HG03103 (cell line): ENCODE data around the gene ST13.
A peak's percentile ranks its signal among the peaks of the same experiment; 100 is the strongest.
"Not testable (repeated sequence)": the region's sequence is repeated elsewhere in the genome, so short reads cannot be mapped to it uniquely, and the experiment has no call there.

ENCODE experiments used
- ATAC-seq: cut with Tn5 transposase; IDR thresholded peaks from one replicate; pipeline ENCODE4 v1.9.1; 2021; ENCODE audit warnings: low read depth; ENCODE audit not compliant: unreplicated experiment

Gene ST13

DNA sequence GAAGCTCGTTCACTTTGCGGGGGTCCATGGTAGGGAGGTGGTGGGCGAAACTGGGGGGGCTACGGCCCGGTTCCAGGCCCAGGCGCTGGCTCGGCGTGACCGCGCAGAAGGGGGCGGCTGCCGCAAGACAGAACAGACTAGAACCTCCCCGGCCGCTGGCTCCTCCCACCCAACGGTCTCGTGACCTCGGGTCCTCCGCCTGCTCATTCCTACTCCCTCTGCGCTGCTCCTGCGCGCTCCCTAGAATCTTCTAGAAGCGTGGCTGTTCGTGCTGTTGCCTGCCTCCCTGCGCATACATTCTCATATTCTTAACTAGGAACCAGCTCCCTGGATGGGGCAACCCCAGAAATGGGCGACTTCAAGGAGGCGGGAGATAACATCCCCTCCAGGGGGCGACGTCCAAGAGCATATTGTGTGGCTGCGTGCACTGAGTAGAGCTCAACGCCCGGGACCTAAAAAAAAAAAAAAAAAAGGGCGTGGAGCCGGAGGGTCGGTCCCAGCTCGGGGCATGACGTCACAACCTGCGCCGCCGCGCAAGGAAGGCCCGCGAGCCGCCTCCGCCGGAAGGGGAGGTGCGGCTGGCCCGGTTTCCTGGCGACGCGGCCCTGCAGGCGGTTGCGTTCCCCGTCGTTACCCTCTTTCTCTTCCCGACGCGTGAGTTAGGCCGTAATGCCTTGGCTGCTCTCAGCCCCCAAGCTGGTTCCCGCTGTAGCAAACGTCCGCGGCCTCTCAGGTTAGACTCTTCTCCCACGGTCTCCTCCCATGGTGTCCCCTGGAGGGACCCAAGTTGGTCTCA, at the start of gene ST13, which contains the start of gene XPNPEP3:
ST13 (minus strand) TSS at position 127 of the 796 bp plus-strand sequence; CDS start at position 28, 99 bp downstream.
XPNPEP3 (plus strand) TSS at position 636 of the 796 bp plus-strand sequence; CDS start at position 670, 34 bp downstream.
- ATAC-seq = peak; percentile 80

DNA sequence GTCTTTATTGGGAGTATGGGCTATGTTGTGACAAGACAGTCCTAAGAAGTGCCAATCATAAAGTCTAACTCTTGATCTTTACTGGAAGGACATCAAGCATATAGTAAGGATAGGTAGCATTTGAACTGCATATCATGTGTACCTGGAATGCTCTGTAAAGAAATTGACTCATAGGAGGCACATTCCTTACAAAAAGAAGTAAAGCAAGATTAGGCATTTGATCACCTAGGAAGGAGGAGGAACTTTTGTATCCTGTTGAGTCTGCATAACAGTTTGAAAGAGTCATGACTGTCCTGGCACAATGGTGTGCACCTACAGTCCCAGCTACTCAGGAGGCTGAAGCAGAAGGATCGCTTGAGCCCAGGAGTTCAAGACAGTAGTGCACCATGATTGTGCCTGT, 47.7 kb upstream of the ST13 start:
- ATAC-seq = no peak

- ATAC-seq = no peak
Observed at GRCh38 chr22:40898850-40899357, 42.5 kb upstream of the ST13 start.

DNA sequence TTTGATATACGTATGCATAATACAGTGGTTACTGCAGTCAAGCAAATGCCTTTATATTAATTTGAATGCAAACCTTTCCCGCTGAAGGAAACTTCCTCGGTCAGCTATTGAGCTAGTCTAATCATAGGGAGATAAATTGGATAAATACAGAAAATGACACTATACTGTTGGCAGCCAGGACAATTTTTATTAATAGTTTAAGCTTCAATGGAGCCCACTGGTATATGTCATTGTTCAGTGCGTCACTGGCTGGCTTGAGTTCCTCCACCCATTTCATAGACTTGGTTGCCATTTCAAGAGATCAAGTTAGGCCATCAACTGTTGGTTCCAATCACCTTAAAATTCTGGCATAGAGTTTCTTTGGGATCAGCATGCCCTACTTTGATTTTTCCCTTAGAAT, 38.0 kb upstream of the ST13 start:
- no peak for ATAC-seq

DNA sequence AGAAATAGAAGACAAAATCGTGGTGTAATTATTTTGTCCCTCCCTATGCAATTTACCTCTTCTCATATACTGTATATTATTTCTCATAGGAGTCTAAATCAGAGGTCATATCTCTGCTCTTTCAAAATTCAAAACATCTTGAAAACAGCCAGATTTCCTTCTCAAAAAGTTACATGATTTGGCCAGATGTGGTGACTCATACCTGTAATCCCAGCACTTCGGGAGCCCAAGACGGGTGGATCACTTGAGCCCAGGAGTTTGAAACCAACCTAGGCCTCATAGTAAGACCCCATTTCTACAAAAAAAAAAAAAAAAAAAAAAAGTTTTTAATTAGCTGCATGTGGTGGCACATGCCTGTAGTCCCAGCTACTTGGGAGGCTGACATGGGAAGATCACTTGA, 34.4 kb upstream of the ST13 start:
- ATAC-seq = no peak

DNA sequence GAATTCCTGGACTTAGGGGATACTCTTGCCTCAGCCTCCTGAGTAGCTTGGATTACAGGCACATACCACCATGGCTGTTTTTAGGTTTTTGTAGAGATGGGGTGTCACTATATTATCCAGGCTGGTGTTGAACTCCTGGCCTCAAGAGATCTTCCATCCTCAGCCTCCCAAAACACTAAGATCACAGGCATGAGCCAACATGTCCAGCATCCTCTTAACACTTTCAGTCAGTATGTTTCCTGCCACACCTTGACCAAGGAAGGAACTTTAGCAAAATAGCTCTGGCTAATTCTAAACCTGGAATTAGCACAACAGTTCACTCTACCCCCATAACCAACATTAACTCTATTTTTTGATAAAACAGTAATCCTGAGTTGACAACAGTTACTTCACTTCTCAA, 32.7 kb upstream of the ST13 start:
- no peak for ATAC-seq

DNA sequence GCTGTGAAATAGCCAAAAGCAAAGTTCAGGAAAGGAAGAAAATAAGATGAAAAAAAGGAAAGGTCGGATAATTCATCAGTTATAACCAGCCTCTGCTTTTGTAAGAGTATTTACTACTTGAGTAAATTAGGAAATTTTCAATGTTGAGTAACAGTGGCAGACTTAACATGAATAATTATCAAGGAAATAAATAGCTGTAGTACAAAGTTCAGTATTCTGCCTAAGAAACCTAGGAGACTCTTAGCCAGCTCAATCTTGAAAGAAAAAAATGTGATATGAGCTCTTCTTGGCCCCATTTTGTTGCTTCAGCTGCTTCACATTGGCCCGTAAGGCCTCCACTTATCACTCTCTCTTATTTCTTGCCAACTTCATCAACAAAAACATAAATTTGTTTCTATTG, 22.5 kb upstream of the ST13 start:
- ATAC-seq = no peak

DNA sequence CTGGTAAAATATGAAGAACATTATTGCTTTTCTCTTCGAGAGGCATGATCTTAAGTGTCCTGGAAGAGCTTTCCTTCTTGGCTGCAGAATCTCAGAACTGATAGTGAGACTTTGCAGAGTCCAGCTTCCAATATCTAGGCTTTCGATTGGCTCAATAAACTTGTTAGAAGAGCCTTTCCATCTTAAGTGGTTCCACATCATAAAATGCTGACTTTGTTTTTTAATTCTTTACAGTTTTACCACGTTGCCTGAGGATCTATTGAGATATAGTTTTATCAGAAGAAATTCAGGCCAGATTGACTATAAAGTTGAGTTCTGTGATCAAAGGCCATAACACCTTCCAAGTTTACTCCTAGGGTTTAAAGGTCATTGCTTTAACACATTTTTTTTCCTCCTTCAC, 21.0 kb upstream of the ST13 start:
- no peak for ATAC-seq

DNA sequence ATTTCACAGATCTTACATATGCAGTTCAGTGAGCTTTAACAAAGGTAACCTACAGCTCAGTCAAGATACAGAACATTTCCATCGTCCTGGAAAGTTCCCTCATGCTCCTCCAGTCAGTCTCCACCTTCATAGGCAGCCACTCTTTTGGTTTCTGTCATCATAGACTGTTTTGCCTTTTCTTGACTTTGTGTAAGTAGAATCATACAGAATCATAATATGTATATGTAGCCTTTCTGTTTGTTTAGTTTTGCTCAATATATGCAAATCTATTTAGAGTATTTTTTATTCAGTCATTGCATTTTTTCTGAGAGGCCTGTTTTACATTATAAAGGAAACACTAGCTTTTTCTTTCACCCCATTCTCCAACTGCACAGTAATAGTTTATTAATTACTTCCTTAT, 20.5 kb upstream of the ST13 start:
- no peak for ATAC-seq

DNA sequence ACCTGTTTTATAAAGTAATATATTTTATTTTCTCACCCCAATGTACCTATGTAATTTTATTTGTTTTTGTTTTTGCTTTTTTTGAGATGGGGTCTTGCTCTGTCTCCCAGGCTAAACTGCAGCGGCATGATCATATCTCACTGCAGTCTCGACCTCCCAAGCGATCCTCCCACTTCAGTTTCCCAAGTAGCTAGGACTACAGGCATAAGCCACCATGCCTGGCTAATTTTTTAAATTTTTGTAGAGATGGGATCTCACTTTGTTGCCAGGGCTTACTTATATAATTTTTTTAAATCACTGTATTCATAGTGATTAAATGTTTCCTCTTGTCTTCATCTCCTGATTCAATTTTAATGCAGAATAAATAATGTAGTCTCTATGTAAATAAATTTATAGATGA, 18.7 kb upstream of the ST13 start:
- no peak for ATAC-seq

GRCh38 chr22:40874016-40874415, 17.6 kb upstream of the ST13 start:
- ATAC-seq = no peak

- not testable (repeated sequence) for ATAC-seq
Observed at GRCh38 chr22:40868379-40868778, 11.9 kb upstream of the ST13 start.

- no peak for ATAC-seq
Observed at GRCh38 chr22:40867109-40867508, 10.7 kb upstream of the ST13 start.

DNA sequence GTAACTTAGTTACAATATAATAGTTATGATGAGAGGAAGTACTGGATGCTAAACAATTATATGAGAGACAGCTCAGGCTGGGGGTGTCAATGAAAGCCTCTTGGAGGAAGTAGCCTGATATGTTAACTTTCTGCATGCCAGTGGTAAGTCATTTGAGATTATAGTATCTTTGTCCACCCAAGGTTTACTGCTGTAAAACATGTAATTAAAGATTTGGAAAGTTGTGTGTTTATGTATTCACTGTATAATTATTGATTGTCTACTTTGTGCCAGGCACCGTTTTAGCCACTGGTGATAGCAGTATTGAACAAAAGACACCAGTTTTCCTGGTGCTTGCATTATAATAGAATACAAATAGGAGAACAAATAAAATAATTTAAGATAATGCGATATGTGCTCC, 6.1 kb upstream of the ST13 start:
- no peak for ATAC-seq

DNA sequence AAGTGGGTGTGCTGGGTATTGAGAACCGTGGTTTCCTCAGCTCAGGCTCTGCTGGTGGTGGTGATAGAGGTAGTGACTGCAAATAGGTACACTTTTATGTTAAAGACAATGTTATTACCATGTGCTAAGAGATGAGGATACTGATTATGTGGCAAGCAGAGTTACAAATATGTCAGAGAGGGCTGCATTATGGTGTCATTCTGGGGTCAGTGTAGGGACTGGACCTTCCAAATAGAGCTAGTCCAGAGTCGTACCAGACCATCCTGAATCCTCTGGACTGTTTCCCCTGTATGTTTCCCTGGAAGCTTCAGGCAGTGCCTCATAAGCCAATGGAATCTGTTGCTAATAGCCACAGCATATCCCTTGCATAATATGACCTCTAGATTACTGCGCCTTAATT, 5.6 kb upstream of the ST13 start, which contains the start of gene DNAJB7:
DNAJB7 (minus strand) TSS at position 101 of the 400 bp plus-strand sequence. CDS start 119 bp downstream, outside the sequence.
- no peak for ATAC-seq

DNA sequence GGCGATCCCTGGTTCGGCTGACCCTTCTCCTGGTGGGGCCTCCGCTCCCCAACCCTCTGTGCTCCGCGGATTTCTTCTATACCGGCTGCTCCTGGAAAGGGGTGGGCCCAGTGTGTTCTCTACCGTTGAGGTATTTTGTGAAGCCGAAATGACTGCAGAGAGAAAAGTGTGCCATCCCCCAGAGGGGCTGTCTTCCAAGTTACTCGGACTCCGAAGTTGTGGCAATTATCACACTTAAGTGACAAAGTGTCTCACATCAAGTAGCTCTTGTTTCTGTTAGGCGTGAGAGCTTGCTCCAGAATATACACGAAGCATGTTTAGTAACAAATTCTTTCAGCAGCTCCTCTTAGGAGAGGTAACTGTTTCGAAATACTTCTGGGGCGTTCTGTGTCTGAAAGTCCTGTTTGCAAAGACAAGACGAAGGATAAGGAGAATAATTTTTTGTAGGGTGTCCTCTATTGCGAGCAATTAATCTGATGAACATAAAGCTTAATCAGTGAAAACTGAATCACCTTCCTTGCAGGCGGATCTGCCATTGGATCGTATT, 943 bp upstream of the ST13 start:
- no peak for ATAC-seq

- ATAC-seq = peak; percentile 11
Observed at GRCh38 chr22:40855979-40856512, 393 bp downstream of the ST13 start.

DNA sequence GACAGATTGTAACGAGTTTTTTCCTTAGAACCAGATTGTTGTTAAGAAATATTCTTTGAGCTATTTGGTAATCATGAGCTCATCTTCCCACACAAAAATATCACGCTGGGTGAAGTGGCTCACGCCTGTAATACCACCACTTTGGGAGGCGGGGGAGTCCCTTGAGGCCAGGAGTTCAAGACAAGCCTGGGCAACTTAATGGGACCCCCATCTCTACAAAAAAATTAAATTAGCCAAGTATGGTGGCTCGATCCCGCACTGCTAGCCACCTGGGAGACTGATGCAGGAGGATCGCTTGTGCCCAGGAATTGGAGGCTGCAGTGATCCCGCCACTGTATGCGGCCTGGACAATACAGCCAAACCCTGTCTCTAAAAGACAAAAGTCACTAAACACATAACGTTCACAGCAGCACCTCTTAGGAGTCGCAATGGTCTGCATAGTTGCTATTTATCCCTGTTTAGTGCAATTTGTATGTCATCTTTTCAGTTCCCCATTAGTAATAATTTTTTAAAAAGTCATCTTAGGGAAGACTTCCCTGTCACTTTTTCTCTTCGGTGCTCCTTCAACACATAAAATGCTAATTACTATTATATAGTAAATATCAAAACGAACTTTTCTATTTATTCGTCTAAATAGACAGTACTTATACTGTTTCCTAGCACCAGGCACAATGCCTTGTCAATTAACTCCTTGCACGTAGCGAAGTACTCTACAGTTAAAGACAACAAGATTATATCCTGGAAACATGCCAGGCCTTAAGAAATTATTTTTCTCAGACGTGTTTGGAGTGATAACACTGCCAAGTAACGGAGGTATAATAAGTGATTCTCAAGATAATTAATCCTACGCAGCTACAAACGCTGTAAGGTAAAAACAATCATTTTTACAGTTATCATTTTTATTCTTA, 1.1 kb downstream of the ST13 start:
- no peak for ATAC-seq

- ATAC-seq = no peak
Observed at GRCh38 chr22:40853961-40854360, 2.5 kb downstream of the ST13 start.

DNA sequence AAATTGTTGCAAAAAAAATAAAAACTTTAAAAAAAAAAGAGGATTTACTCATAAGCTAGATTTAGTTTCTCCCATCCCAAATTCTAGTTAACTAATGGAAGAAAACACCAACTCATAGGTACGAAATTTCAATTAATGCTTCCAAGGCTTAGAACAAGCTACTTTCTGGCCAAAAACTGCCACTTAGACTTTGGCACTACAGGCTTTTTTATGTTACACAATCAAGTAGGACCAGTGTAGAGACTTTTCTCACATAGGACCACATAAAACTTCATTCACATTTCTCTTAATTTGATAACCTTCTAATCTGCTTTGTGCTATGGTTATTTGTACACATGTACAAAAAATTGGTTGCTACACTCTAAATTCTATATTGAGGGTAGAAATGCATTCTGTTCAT, 3.1 kb downstream of the ST13 start:
- ATAC-seq = no peak

GRCh38 chr22:40845816-40846215, 10.6 kb downstream of the ST13 start:
- not testable (repeated sequence) for ATAC-seq
